Neuronal stem cell (in vitro differentiated cells): ENCODE measurements around the gene DDX3X.

ENCODE experiments used
- DNase-seq: peaks from one replicate; pipeline ENCODE4 v3.0.0-alpha.2; 2013; ENCODE audit warnings: low spot score
- H2AFZ ChIP-seq: one replicate; pipeline ENCODE4 v1.6.1; 2013; ENCODE audit warnings: mild to moderate bottlenecking, low read length, inconsistent platforms
- H2AK5ac ChIP-seq: 2 replicates; pipeline ENCODE4 v1.6.1; 2013; ENCODE audit warnings: low read depth, mild to moderate bottlenecking, inconsistent platforms, low read length, moderate library complexity, mixed read lengths
- H2BK120ac ChIP-seq: 2 replicates; pipeline ENCODE4 v1.6.1; 2013; ENCODE audit warnings: low read depth, mild to moderate bottlenecking, inconsistent platforms, low read length, moderate library complexity, mixed read lengths
- H2BK12ac ChIP-seq: one replicate; pipeline ENCODE4 v1.6.1; 2013; ENCODE audit warnings: low read length, inconsistent platforms
- H2BK15ac ChIP-seq: 2 replicates; pipeline ENCODE4 v1.6.1; 2013; ENCODE audit warnings: mild to moderate bottlenecking, low read length, inconsistent platforms, mixed read lengths
- H2BK5ac ChIP-seq: one replicate; pipeline ENCODE4 v1.6.1; 2013; ENCODE audit warnings: inconsistent platforms, mild to moderate bottlenecking, low read length, moderate library complexity
- H3K14ac ChIP-seq: one replicate; pipeline ENCODE4 v1.6.1; 2013; ENCODE audit warnings: low read length, inconsistent platforms
- H3K18ac ChIP-seq: 2 replicates; pipeline ENCODE4 v1.6.1; 2013; ENCODE audit warnings: low read length, inconsistent platforms
- H3K23ac ChIP-seq: 2 replicates; pipeline ENCODE4 v1.6.1; 2013; ENCODE audit warnings: low read depth, mild to moderate bottlenecking, mixed read lengths, low read length, inconsistent platforms; ENCODE audit not compliant: poor library complexity
- H3K27ac ChIP-seq: replicated peaks from 3 replicates; pipeline ENCODE4 v1.5.1; 2013; ENCODE audit warnings: low read length, inconsistent platforms
- H3K27me3 ChIP-seq, 3 experiments: 2 replicates each; pipeline ENCODE4 v1.6.1; 2013; ENCODE audit warnings: low read length in 3 of 3, mild to moderate bottlenecking in 2 of 3, inconsistent platforms in 1 of 3, low read depth in 1 of 3, mixed read lengths in 1 of 3, moderate library complexity in 1 of 3; ENCODE audit not compliant: control insufficient read depth in 3 of 3, insufficient read depth in 3 of 3
- H3K36me3 ChIP-seq, 2 donors: replicated peaks in 1 of 2; 2 replicates each; pipeline ENCODE4 v1.6.1; 2013; ENCODE audit warnings: low read length in 2 of 2; ENCODE audit not compliant: control insufficient read depth in 2 of 2, insufficient read depth in 2 of 2
- H3K4ac ChIP-seq: 2 replicates; pipeline ENCODE4 v1.6.1; 2013; ENCODE audit warnings: inconsistent platforms, mild to moderate bottlenecking, low read length, moderate library complexity
- H3K4me1 ChIP-seq, 2 donors: 1 replicate in 1 of 2; 2 replicates in 1 of 2; pipeline ENCODE4 v1.6.1; 2013; ENCODE audit warnings: low read length in 2 of 2, low read depth in 1 of 2; ENCODE audit not compliant: control insufficient read depth in 2 of 2, insufficient read depth in 1 of 2
- H3K4me2 ChIP-seq: one replicate; pipeline ENCODE4 v1.6.1; 2013; ENCODE audit warnings: mild to moderate bottlenecking, low read length, inconsistent platforms; ENCODE audit not compliant: insufficient read depth, poor library complexity, severe bottlenecking
- H3K4me3 ChIP-seq, 2 donors: 2 replicates each; pipeline ENCODE4 v1.5.1; 2013; ENCODE audit warnings: low read length in 2 of 2, mild to moderate bottlenecking in 2 of 2, inconsistent platforms in 1 of 2, moderate library complexity in 1 of 2
- H3K79me1 ChIP-seq: one replicate; pipeline ENCODE4 v1.6.1; 2013; ENCODE audit warnings: low read depth, mild to moderate bottlenecking, inconsistent platforms, low read length, moderate library complexity
- H3K9ac ChIP-seq: one replicate; pipeline ENCODE4 v1.6.1; 2013; ENCODE audit warnings: mild to moderate bottlenecking, low read depth, low read length, inconsistent platforms; ENCODE audit not compliant: poor library complexity
- H3K9me3 ChIP-seq, 2 donors: replicated peaks in 1 of 2; 2 replicates each; pipeline versions ENCODE3 to v1.6.1; 2013; ENCODE audit warnings: low read length in 2 of 2, mild to moderate bottlenecking in 2 of 2, inconsistent platforms in 1 of 2, low read depth in 1 of 2, mixed read lengths in 1 of 2, moderate library complexity in 1 of 2; ENCODE audit not compliant: control insufficient read depth in 2 of 2, insufficient read depth in 1 of 2
- H4K8ac ChIP-seq: one replicate; pipeline ENCODE4 v1.6.1; 2013; ENCODE audit warnings: low read depth, mild to moderate bottlenecking, inconsistent platforms, low read length, moderate library complexity
- H4K91ac ChIP-seq: one replicate; pipeline ENCODE4 v1.6.1; 2013; ENCODE audit warnings: low read length, low read depth, mild to moderate bottlenecking, inconsistent platforms; ENCODE audit not compliant: poor library complexity
- WGBS, 2 donors: extraction: QIAGEN DNeasy Blood & Tissue Kit; methylation state at CpG; one replicate each; pipeline ENCODE4 v1.1.7; 2013; ENCODE audit warnings: missing lambda C conversion rate in 2 of 2, mixed read lengths in 1 of 2; ENCODE audit not compliant: insufficient read length in 2 of 2, insufficient replicate concordance in 1 of 2; ENCODE audit errors: extremely low coverage in 2 of 2; 5-methylcytosine and 5-hydroxymethylcytosine counted together

The DDX3X gene

DNA sequence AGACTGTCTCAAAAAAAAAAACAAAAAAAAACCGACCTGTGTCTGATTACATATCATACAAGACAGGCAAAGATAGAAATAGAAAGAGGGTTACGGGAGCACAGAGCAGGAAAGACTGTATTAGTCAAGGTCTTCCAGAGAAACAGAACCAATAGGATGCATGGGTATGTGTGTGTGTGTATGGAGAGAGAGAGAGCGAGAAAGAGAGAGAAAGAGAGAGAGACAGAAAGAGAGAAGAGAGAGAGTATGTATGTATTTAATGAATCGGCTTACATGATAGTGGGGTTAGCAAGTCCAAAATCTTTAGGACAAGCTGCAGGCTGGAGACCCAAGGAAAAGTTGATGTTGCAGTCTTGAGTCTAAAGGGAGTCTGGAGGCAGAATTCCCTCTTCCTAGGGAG lies 7.5 kb upstream of the DDX3X start:
- Histone ChIP-seq H3K9me3 (no peaks in the 10 kb centered on the region), H3K18ac (no peak overlapping the region), H3K9ac (no peak overlapping the region), H3K4ac (no peak overlapping the region), H3K27me3 (no peaks in the 10 kb centered on the region), H3K4me1 (peaks cover 0 to 2% of the 10 kb centered on the region in 2 donors), H3K4me2 (no peak overlapping the region), H4K8ac (no peak overlapping the region), H2AFZ (no peak overlapping the region), H2BK5ac (no peak overlapping the region), H3K79me1 (no peaks in the 10 kb centered on the region), H2BK120ac (no peak overlapping the region), H2BK12ac (no peak overlapping the region), H2BK15ac (no peak overlapping the region), H3K36me3 (no peaks in the 10 kb centered on the region), H3K23ac (no peak overlapping the region), H4K91ac (no peak overlapping the region), H2AK5ac (no peak overlapping the region), H3K27ac (no peak overlapping the region), H3K4me3 (no peak overlapping the region), H3K14ac (no peak overlapping the region)
- WGBS, 2 donors, result no CpG with 5 or more reads among the region's 4 CpGs
- DNase-seq, result no peak

DNA sequence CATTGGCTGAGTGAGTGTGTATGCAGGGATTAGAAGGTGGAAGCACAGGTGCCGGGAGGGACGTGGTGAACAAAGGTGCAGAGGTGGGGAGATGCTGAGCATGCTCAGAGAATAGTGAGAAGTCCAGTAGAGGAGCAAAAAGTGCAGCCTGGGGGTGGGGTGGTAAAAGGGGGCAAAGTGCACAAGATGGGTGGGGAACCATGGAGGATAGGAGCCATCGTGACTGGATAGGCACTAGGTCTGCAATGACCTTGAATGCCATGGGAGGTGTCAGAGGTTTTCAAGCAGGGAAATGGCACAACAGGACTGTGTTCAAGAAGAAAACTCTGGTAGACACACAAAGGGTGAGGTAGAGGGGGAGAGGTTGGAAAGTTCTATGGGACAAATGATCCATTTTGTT lies 6.6 kb upstream of the DDX3X start:
- no peak overlapping the region for H3K14ac ChIP-seq
- no peak overlapping the region for H2AFZ ChIP-seq
- no peak overlapping the region for H3K4me2 ChIP-seq
- H4K8ac ChIP-seq, result no peak overlapping the region
- H3K4ac ChIP-seq, result no peak overlapping the region
- no peak overlapping the region for H2AK5ac ChIP-seq
- H3K4me1 ChIP-seq, result peaks cover 2% of the 10 kb centered on the region in 2 donors
- no CpG with 5 or more reads among the region's 3 CpGs for WGBS, 2 donors
- no peaks in the 10 kb centered on the region for H3K36me3 ChIP-seq
- no peak overlapping the region for H3K23ac ChIP-seq
- H2BK5ac ChIP-seq, result no peak overlapping the region
- H3K27ac ChIP-seq, result no peak overlapping the region
- H3K9me3 ChIP-seq, result no peaks in the 10 kb centered on the region
- H2BK120ac ChIP-seq, result no peak overlapping the region
- H3K4me3 ChIP-seq, result no peak overlapping the region
- no peak overlapping the region for H2BK12ac ChIP-seq
- H3K9ac ChIP-seq, result no peak overlapping the region
- no peak for DNase-seq
- no peaks in the 10 kb centered on the region for H3K27me3 ChIP-seq
- no peaks in the 10 kb centered on the region for H3K79me1 ChIP-seq
- no peak overlapping the region for H4K91ac ChIP-seq
- no peak overlapping the region for H2BK15ac ChIP-seq
- H3K18ac ChIP-seq, result no peak overlapping the region

DNA sequence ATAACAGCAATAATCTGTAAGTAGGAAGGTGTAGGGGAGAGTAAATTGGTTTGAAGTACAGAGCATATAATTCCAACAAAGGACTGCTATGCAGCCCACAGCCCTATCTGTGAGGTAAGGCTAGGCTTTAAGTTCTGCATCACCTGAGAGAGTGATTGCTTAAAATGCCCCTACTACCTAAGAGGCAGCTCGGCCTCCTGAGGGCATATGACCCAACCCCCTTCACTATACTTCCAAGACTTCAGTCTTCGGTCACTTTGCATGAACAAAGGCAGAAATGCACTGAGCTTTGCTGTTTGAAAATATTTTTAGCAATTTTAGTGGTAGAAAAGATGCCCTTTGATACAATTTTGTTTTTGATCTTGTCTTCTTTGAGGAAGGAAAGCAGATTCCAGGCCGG lies 4.9 kb upstream of the DDX3X start:
- no CpG with 5 or more reads among the region's 3 CpGs for WGBS, 2 donors
- Histone ChIP-seq H4K8ac (no peak overlapping the region), H3K14ac (no peak overlapping the region), H2BK5ac (no peak overlapping the region), H2BK12ac (no peak overlapping the region), H3K9ac (no peak overlapping the region), H3K18ac (no peak overlapping the region), H3K4me1 (peaks cover 2% of the 10 kb centered on the region in 2 donors), H3K27ac (no peak overlapping the region), H3K36me3 (no peaks in the 10 kb centered on the region), H3K23ac (no peak overlapping the region), H2BK120ac (no peak overlapping the region), H3K4ac (no peak overlapping the region), H2AK5ac (no peak overlapping the region), H3K4me2 (no peak overlapping the region), H4K91ac (no peak overlapping the region), H2BK15ac (no peak overlapping the region), H3K4me3 (no peak overlapping the region), H3K9me3 (no peaks in the 10 kb centered on the region), H3K27me3 (no peaks in the 10 kb centered on the region), H2AFZ (no peak overlapping the region), H3K79me1 (no peaks in the 10 kb centered on the region)
- DNase-seq, result no peak

DNA sequence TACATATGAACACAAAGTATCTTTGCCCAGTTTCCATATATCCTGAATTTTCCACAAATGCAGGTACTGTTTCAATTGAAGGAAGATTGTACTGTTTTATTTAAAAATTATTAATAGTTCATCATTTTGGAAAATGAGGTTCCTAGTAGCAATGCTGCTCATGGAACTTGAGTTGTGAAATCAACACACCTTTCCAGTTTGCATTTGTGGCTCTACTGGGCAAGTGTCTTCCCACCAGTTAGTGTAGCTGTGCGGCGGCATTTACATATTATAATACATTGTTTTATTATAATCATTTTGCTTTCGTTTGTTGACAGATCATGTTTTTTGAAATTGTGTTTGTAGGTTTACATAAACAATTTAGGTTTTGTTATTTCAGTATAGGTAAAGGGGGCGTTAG lies 2.0 kb upstream of the DDX3X start:
- Histone ChIP-seq H3K18ac (no peak overlapping the region), H2BK12ac (no peak overlapping the region), H2AK5ac (no peak overlapping the region), H3K14ac (no peak overlapping the region), H3K79me1 (no peaks in the 10 kb centered on the region), H3K27ac (no peak overlapping the region), H3K4me2 (peak overlapping the region; percentile 64), H3K27me3 (no peaks in the 10 kb centered on the region), H3K9ac (no peak overlapping the region), H2BK15ac (no peak overlapping the region), H3K4ac (no peak overlapping the region), H2BK120ac (no peak overlapping the region), H4K91ac (no peak overlapping the region), H3K23ac (no peak overlapping the region), H4K8ac (no peak overlapping the region), H3K4me1 (peaks cover 2% of the 10 kb centered on the region in 2 donors), H3K9me3 (no peaks in the 10 kb centered on the region), H2BK5ac (no peak overlapping the region), H3K4me3 (peak overlapping the region in 1 of 2 donors; percentile 80), H3K36me3 (peaks cover 0 to 13% of the 10 kb centered on the region in 2 donors), H2AFZ (no peak overlapping the region)
- WGBS, 2 donors, result no CpG with 5 or more reads among the region's 4 CpGs
- no peak for DNase-seq
